PC-3 (cell line): ENCODE data around the gene HMCN2. TPM values are rescaled to one million over a fixed set of nuclear protein-coding genes. Genes with fewer than 3 reads are reported as not detected.

ENCODE experiments used
- ATAC-seq: fragments of 200-7000 bp; cut with Tn5 transposase; 2 replicates; pipeline ENCODE4 v1.9.1; 2020; ENCODE audit warnings: mild to moderate bottlenecking, moderate library complexity
- BruUV-seq: library from RNA; stranded (reverse); fragments of 400-500 nt; replicated peaks from 2 replicates; lab custom pipeline; 2021; lab: Mats Ljungman, UMichigan
- CTCF ChIA-PET: fragments of 300-600 bp; sonication (Branson Sonifier 250); formaldehyde crosslinking; loops from one replicate; lab custom pipeline; 2022; ENCODE audit warnings: antibody characterized with exemption; lab: Charles Lee
- POLR2A ChIA-PET: fragments of 300-600 bp; sonication (Branson Sonifier 250); formaldehyde crosslinking; loops from one replicate; lab custom pipeline; 2022; ENCODE audit warnings: antibody characterized with exemption; ENCODE audit not compliant: unreplicated experiment; lab: Charles Lee
- DNase-seq: peaks from one replicate; pipeline ENCODE4 v3.0.0-alpha.2; 2015
- H2AFZ ChIP-seq: fragments of 300-600 bp; sonication (generic); 2 replicates; pipeline ENCODE4 v1.6.0; 2016; ENCODE audit warnings: antibody characterized with exemption, low read length
- H3F3A ChIP-seq: fragments of 300-600 bp; sonication (generic); one replicate; pipeline ENCODE4 v1.6.0; 2017; ENCODE audit warnings: antibody characterized with exemption, low read length, control low read depth, mild to moderate bottlenecking; ENCODE audit not compliant: unreplicated experiment
- H3K27ac ChIP-seq: fragments of 300-600 bp; sonication (generic); 2 replicates; pipeline ENCODE4 v1.5.1; 2016; ENCODE audit warnings: mild to moderate bottlenecking, low read length
- H3K27me3 ChIP-seq: fragments of 300-600 bp; sonication (generic); 2 replicates; pipeline ENCODE4 v1.6.1; 2016; ENCODE audit warnings: low read length, mixed read lengths
- H3K36me3 ChIP-seq: fragments of 300-600 bp; sonication (generic); 2 replicates; pipeline ENCODE4 v1.6.1; 2016; ENCODE audit warnings: low read depth, mixed run types, low read length, mixed read lengths
- H3K4me1 ChIP-seq: fragments of 300-600 bp; sonication (generic); 2 replicates; pipeline ENCODE4 v1.5.1; 2016; ENCODE audit warnings: low read length; ENCODE audit not compliant: insufficient read depth
- H3K4me2 ChIP-seq: fragments of 300-600 bp; sonication (generic); 2 replicates; pipeline ENCODE4 v1.6.0; 2016; ENCODE audit warnings: low read length
- H3K4me3 ChIP-seq: fragments of 300-600 bp; sonication (generic); 2 replicates; pipeline ENCODE4 v1.5.1; 2016; ENCODE audit warnings: mild to moderate bottlenecking, low read length, mixed read lengths
- H3K79me2 ChIP-seq: fragments of 300-600 bp; sonication (generic); 2 replicates; pipeline ENCODE4 v1.6.1; 2017; ENCODE audit warnings: low read length, mixed read lengths
- H3K9ac ChIP-seq: fragments of 300-600 bp; sonication (generic); 2 replicates; pipeline ENCODE4 v1.6.0; 2016; ENCODE audit warnings: mild to moderate bottlenecking, low read length
- H3K9me2 ChIP-seq: fragments of 300-600 bp; sonication (generic); replicated peaks from 2 replicates; pipeline ENCODE4 v1.6.1; 2016; ENCODE audit warnings: mixed run types, low read length, mixed read lengths
- H3K9me3 ChIP-seq: fragments of 300-600 bp; sonication (generic); 2 replicates; pipeline ENCODE4 v1.6.1; 2016; ENCODE audit warnings: low read length, mixed read lengths
- H4K20me1 ChIP-seq: fragments of 300-600 bp; sonication (generic); 2 replicates; pipeline ENCODE4 v1.6.1; 2016; ENCODE audit warnings: low read length, mixed read lengths
- CTCF ChIP-seq: fragments of 300-600 bp; sonication (generic); conservative IDR thresholded peaks from 2 replicates; pipeline ENCODE4 v1.5.1; 2017; ENCODE audit warnings: antibody characterized with exemption, low read depth, mild to moderate bottlenecking, low read length
- EZH2 ChIP-seq: fragments of 300-600 bp; sonication (generic); IDR thresholded peaks from one replicate; pipeline ENCODE4 v1.6.1; 2017; ENCODE audit warnings: antibody characterized with exemption, mild to moderate bottlenecking, low read length; ENCODE audit not compliant: unreplicated experiment
- EZH2phosphoT487 ChIP-seq: fragments of 300-600 bp; sonication (generic); IDR thresholded peaks from 2 replicates; pipeline ENCODE4 v1.6.1; 2018; ENCODE audit warnings: mild to moderate bottlenecking, antibody characterized with exemption, low read length, borderline replicate concordance
- intact Hi-C: fragments of 100-400 bp; cut with micrococcal nuclease; formaldehyde crosslinking; loops from 2 replicates; pipeline ENCODE4 v1.9.0; 2023
- total RNA-seq: library from RNA; depleted of rRNA; stranded (reverse); fragments of >200 nt; gene quantifications from 2 replicates; pipeline ENCODE4 v1.2.3, GENCODE V29; 2014

The HMCN2 gene
- total RNA-seq, 1 experiment from 2014 or later, result 0.11 TPM

GRCh38 chr9:130382096-130382495, 116.5 kb downstream of the HMCN2 start:
- Histone ChIP-seq H3K9ac (no peak overlapping the region), H3K79me2 (no peaks in the 10 kb centered on the region), H3K9me3 (no peaks in the 10 kb centered on the region), H3K9me2 (no peaks in the 10 kb centered on the region), H3K4me1 (no peaks in the 10 kb centered on the region), H3K4me2 (no peak overlapping the region), H3K27ac (no peak overlapping the region), H3K4me3 (no peak overlapping the region), H2AFZ (no peak overlapping the region), H4K20me1 (no peaks in the 10 kb centered on the region), H3K36me3 (no peaks in the 10 kb centered on the region), H3K27me3 (no peaks in the 10 kb centered on the region), H3F3A (no peaks in the 10 kb centered on the region)
- CTCF ChIA-PET, result no interaction called here
- BruUV-seq, result no TSS peak
- DNase-seq (no peak), ATAC-seq (no peak)
- TF ChIP-seq EZH2phosphoT487, result no peak
- TF ChIP-seq CTCF, result no peak
- no peak for TF ChIP-seq EZH2
- intact Hi-C loops, result no loop called here
- POLR2A ChIA-PET, result no interaction called here

DNA sequence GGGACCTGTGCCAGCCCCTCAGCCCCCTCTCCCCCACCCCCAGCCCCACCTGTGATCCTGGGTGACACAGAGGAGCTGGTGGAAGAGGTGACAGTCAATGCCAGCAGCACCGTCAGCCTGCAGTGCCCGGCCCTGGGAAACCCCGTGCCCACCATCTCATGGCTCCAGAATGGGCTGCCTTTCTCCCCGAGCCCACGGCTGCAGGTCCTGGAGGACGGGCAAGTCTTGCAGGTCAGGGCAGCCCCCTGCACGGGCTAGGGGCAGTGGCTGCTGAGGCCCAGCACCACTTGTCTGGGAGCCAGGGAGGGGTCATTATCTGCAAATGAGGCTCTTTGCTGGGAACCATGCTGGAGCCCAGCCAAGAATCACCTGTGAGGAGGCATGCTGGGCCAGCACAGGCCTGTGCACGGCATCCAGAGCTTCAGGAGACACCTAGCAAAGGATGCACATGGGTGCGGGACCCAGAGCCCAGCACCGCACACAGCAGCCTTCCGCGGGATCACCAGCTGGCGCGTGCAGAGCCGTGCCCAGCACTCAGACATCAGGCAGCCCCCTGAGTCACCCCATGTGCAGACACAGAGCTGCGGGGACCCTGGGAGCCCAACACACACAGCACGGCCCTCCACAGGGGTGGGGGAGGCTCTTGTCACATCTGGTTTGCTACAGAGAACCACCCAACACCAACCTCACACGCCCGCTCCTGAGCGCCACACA, 117.2 kb downstream of the HMCN2 start:
- CTCF ChIA-PET, result no interaction called here
- no peak for TF ChIP-seq CTCF
- no peak for TF ChIP-seq EZH2phosphoT487
- no peak for TF ChIP-seq EZH2
- BruUV-seq, result no TSS peak

DNA sequence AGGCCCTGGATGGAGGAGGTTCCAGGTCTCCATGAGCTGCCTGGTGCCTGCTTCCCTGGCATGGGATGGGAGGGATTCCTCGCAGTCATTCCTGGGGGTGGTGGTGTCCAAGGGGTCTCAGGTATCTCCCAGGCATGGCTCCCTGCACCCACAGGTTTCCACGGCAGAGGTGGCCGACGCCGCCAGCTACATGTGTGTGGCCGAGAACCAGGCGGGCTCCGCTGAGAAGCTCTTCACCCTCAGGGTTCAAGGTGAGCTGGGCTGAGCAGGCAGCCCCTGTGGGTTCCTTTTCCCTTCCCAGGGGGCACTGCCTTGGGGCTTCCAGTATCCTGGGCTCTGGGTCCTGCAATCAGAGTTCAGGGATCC, 117.8 kb downstream of the HMCN2 start:
- Histone ChIP-seq H3K4me2 (no peak overlapping the region), H3K9ac (no peak overlapping the region), H3K27ac (no peak overlapping the region), H3K4me1 (no peaks in the 10 kb centered on the region), H3K9me3 (no peaks in the 10 kb centered on the region), H3K27me3 (no peaks in the 10 kb centered on the region), H3K4me3 (no peak overlapping the region), H3K36me3 (no peaks in the 10 kb centered on the region), H3K79me2 (no peaks in the 10 kb centered on the region), H3F3A (no peaks in the 10 kb centered on the region), H4K20me1 (no peaks in the 10 kb centered on the region), H3K9me2 (no peaks in the 10 kb centered on the region), H2AFZ (no peak overlapping the region)
- ChIA-PET CTCF (no interaction called here), POLR2A (no interaction called here)
- BruUV-seq, result no TSS peak
- intact Hi-C loops, result no loop called here
- ATAC-seq (no peak), DNase-seq (no peak)
- TF ChIP-seq CTCF, result no peak
- TF ChIP-seq EZH2phosphoT487, result no peak
- TF ChIP-seq EZH2, result no peak

More for the DNA sequence above, 117.2 kb downstream of the HMCN2 start:
- Histone ChIP-seq H3K27me3 (no peaks in the 10 kb centered on the region), H2AFZ (no peak overlapping the region), H3K4me3 (no peak overlapping the region), H3K9me3 (no peaks in the 10 kb centered on the region), H3K4me1 (no peaks in the 10 kb centered on the region), H3K27ac (no peak overlapping the region), H3F3A (no peaks in the 10 kb centered on the region), H3K4me2 (no peak overlapping the region), H3K36me3 (no peaks in the 10 kb centered on the region), H3K9me2 (no peaks in the 10 kb centered on the region), H4K20me1 (no peaks in the 10 kb centered on the region), H3K9ac (no peak overlapping the region), H3K79me2 (no peaks in the 10 kb centered on the region)
- POLR2A ChIA-PET, result no interaction called here
- intact Hi-C loops, result no loop called here
- DNase-seq (no peak), ATAC-seq (no peak)
